ENCODE results near the gene TTLL5. TPM values are rescaled to one million over a fixed set of nuclear protein-coding genes. Genes with fewer than 3 reads are reported as not detected.

Gene TTLL5
- total and polyA plus RNA-seq, 2 of the 4 experiments (the other 2 are of a cell fraction) = 11.9 to 16.7 TPM

GRCh38 chr14:75842551-75842950 is 181.5 kb downstream of the TTLL5 start:
- H3K4me2 ChIP-seq (ENCODE audit: low read depth, low read length) = no peak overlapping the region

More at GRCh38 chr14:75842551-75842950, 181.5 kb downstream of the TTLL5 start:
- no peak overlapping the region for H2BK20ac ChIP-seq (ENCODE audit: low read depth, low read length)
- CTCF ChIA-PET = no interaction called here
- no peak overlapping the region for H3K4me3 ChIP-seq (ENCODE audit: insufficient read depth, low read depth, low read length)
- no peak overlapping the region for H3K18ac ChIP-seq (ENCODE audit: low read depth, low read length)
- no peak overlapping the region for H2BK120ac ChIP-seq (ENCODE audit: low read depth, low read length)
- no peak overlapping the region for H3K4ac ChIP-seq (ENCODE audit: low read depth, low read length)
- POLR2A ChIA-PET (ENCODE audit: unreplicated experiment) = no interaction called here
- H3K9me3 ChIP-seq (ENCODE audit: control insufficient read depth, insufficient read depth, low read length) = no peaks in the 10 kb centered on the region
- H3K79me1 ChIP-seq (ENCODE audit: low read depth in 1 of 2, low read length in 2 of 2) = no peaks in the 10 kb centered on the region
- no peak overlapping the region for H2AK9ac ChIP-seq (replicated peaks; ENCODE audit: low read depth, low read length, poor library complexity)
- no peak overlapping the region for H2AK5ac ChIP-seq (ENCODE audit: low read depth, low read length)
- no peaks in the 10 kb centered on the region; the same call in 1 of the 2 replicates for H3K9me1 ChIP-seq (ENCODE audit: insufficient read depth, low read length)
- no peak overlapping the region for H3K9ac ChIP-seq (ENCODE audit: low read depth, low read length)
- no peak overlapping the region for H2BK15ac ChIP-seq (ENCODE audit: low read depth, low read length)
- dilution Hi-C loops (cut with HindIII; ENCODE audit: low sequenced_read_pairs, unreplicated experiment) (no loop called here), intact Hi-C loops (cut with micrococcal nuclease) (no loop called here), in situ Hi-C loops (cut with MboI; ENCODE audit: low sequenced_read_pairs) (no loop called here)
- H3K56ac ChIP-seq (ENCODE audit: extremely low read depth, insufficient read depth, low read length) = no peak overlapping the region
- no TSS peak for BruUV-seq (replicated peaks)
- H3K27me3 ChIP-seq (ENCODE audit: control insufficient read depth, insufficient read depth, low read length) = no peaks in the 10 kb centered on the region
- no peaks in the 10 kb centered on the region for H4K20me1 ChIP-seq (ENCODE audit: insufficient read depth, low read length)
- no peak overlapping the region for H2AFZ ChIP-seq (replicated peaks; ENCODE audit: low read length, poor library complexity)
- TF ChIP-seq MAFK (IDR thresholded peaks at IDR 0.05; ENCODE audit: low read depth, low read length) (no peak), ELK1 (IDR thresholded peaks at IDR 0.05; ENCODE audit: borderline replicate concordance, low read depth, low read length) (0 out of 2 replicates have a peak, but pooled peaks have one; percentile 9), CEBPB (IDR thresholded peaks at IDR 0.05; ENCODE audit: low read depth, low read length) (no peak), BHLHE40 (IDR thresholded peaks at IDR 0.05; ENCODE audit: low read depth, low read length) (no peak)
- H4K91ac ChIP-seq (ENCODE audit: insufficient read depth, low read depth, low read length) = no peak overlapping the region
- H3K14ac ChIP-seq (replicated peaks; ENCODE audit: low read depth, low read length) = no peak overlapping the region
- DNase-seq (no peak), ATAC-seq (ENCODE audit: low read depth) (no peak)
- no peak overlapping the region for H4K5ac ChIP-seq (ENCODE audit: low read depth, low read length)
- H3K27ac ChIP-seq (ENCODE audit: insufficient read depth, low read length) = no peak overlapping the region
- H3K36me3 ChIP-seq (ENCODE audit: control insufficient read depth, insufficient read depth, low read length) = no peaks in the 10 kb centered on the region
- no peak overlapping the region for H3K23ac ChIP-seq (ENCODE audit: low read depth, low read length)
- WGBS, 2 experiments (ENCODE audit: extremely low coverage in 2 of 2, insufficient read length in 1 of 2) = 100% methylated on average over 1 of the region's 3 CpGs; no CpG with 5 or more reads in 1 of the 2 experiments
- H3K4me1 ChIP-seq (ENCODE audit: control insufficient read depth, insufficient read depth, low read length) = peaks cover 11% of the 10 kb centered on the region
- no peak overlapping the region for H2BK5ac ChIP-seq (ENCODE audit: low read depth, low read length, poor library complexity, severe bottlenecking)
- no peak overlapping the region for H4K8ac ChIP-seq (ENCODE audit: low read depth in 2 of 2, low read length in 2 of 2)
